GM12878 (cell line): ENCODE results near the gene SLC9A3. TPM values are rescaled to one million over a fixed set of nuclear protein-coding genes. Genes with fewer than 3 reads are reported as not detected.

Source experiments
- ATAC-seq: fragments of 200-7000 bp; cut with Tn5 transposase; 3 replicates; pipeline ENCODE4 v1.9.1; 2020; ENCODE audit warnings: mild to moderate bottlenecking, moderate library complexity
- BruUV-seq: library from RNA; stranded (reverse); fragments of 400-500 nt; replicated peaks from 2 replicates; lab custom pipeline; 2021; lab: Mats Ljungman, UMichigan
- CTCF ChIA-PET: fragments of 300-600 bp; sonication (Branson Sonifier 250); formaldehyde crosslinking; extraction: SDS; loops from one replicate; lab custom pipeline; 2021; ENCODE audit warnings: inconsistent platforms; lab: Yijun Ruan, JAX
- POLR2A ChIA-PET: fragments of 350-600 bp; formaldehyde crosslinking; extraction: SDS; loops from one replicate; lab custom pipeline; 2021; ENCODE audit warnings: inconsistent platforms; lab: Charles Lee
- RAD21 ChIA-PET: fragments of 300-600 bp; sonication (Branson Sonifier 250); formaldehyde crosslinking; loops from one replicate; lab custom pipeline; 2023; ENCODE audit warnings: antibody characterized with exemption; ENCODE audit not compliant: unreplicated experiment; lab: Charles Lee
- SMC1A ChIA-PET: fragments of 300-600 bp; sonication (Branson Sonifier 250); formaldehyde crosslinking; loops from one replicate; lab custom pipeline; 2023; ENCODE audit not compliant: unreplicated experiment, uncharacterized antibody; lab: Charles Lee
- DNase-seq: peaks from one replicate; pipeline ENCODE4 v3.0.0-alpha.2; 2011; ENCODE audit warnings: low read depth, low spot score
- FAIRE-seq: peaks from 3 replicates; lab custom pipeline; 2011; peaks lifted over from hg19 to GRCh38; lab: Jason Lieb, UNC
- H2AFZ ChIP-seq: 2 replicates; pipeline ENCODE4 v1.6.0; 2011; ENCODE audit warnings: low read depth, low read length, control low read depth; ENCODE audit not compliant: control insufficient read depth
- H3K27ac ChIP-seq: 2 replicates; pipeline ENCODE4 v1.5.1; 2011; ENCODE audit warnings: control low read depth; ENCODE audit not compliant: control insufficient read depth, insufficient read depth
- H3K27me3 ChIP-seq, 2 experiments: replicated peaks in 1 of 2; 2 replicates each; pipeline versions ENCODE4 v1.6.0 to v1.6.1; 2011; ENCODE audit warnings: low read length in 1 of 2; ENCODE audit not compliant: control insufficient read depth in 2 of 2, insufficient read depth in 2 of 2
- H3K36me3 ChIP-seq, 2 experiments: 2 replicates each; pipeline ENCODE4 v1.5.1; 2011; ENCODE audit warnings: low read length in 1 of 2; ENCODE audit not compliant: control insufficient read depth in 2 of 2, insufficient read depth in 2 of 2
- H3K4me1 ChIP-seq: 2 replicates; pipeline ENCODE4 v1.6.1; 2011; ENCODE audit warnings: mild to moderate bottlenecking, low read length, moderate library complexity, mixed read lengths; ENCODE audit not compliant: control insufficient read depth, insufficient read depth
- H3K4me2 ChIP-seq: 2 replicates; pipeline ENCODE4 v1.6.0; 2011; ENCODE audit warnings: control low read depth; ENCODE audit not compliant: control insufficient read depth, insufficient read depth
- H3K4me3 ChIP-seq: fragments of 200-600 bp; sonication (generic); 2 replicates; pipeline ENCODE4 v1.5.1; 2016
- H3K79me2 ChIP-seq: 2 replicates; pipeline ENCODE4 v1.6.0; 2011; ENCODE audit warnings: low read length; ENCODE audit not compliant: control insufficient read depth, insufficient read depth
- H3K9ac ChIP-seq: 2 replicates; pipeline ENCODE4 v1.8.0; 2011; ENCODE audit warnings: low read length, control low read depth, mixed read lengths; ENCODE audit not compliant: control insufficient read depth, insufficient read depth
- H3K9me3 ChIP-seq: replicated peaks from 3 replicates; pipeline ENCODE4 v1.5.1; 2011; ENCODE audit warnings: mild to moderate bottlenecking, low read length; ENCODE audit not compliant: control insufficient read depth, insufficient read depth
- H4K20me1 ChIP-seq: 2 replicates; pipeline ENCODE4 v1.6.0; 2011; ENCODE audit not compliant: control insufficient read depth, insufficient read depth
- BCLAF1 ChIP-seq: fragments of 450-650 bp; IDR thresholded peaks from 2 replicates; pipeline ENCODE4 v1.6.1; 2017; ENCODE audit warnings: antibody characterized with exemption, mild to moderate bottlenecking, moderate library complexity
- BHLHE40 ChIP-seq, 2 experiments: fragments of 450-650 bp in 1 of 2; IDR thresholded peaks; 2 replicates each; pipeline ENCODE4 v1.6.1; 2011 to 2017; ENCODE audit warnings: low read depth in 2 of 2, borderline replicate concordance in 1 of 2, improper control_type of control experiment in 1 of 2, low read length in 1 of 2, mild to moderate bottlenecking in 1 of 2
- CREB1 ChIP-seq: IDR thresholded peaks from 2 replicates; pipeline ENCODE4 v1.6.1; 2012; ENCODE audit warnings: low read depth, mild to moderate bottlenecking, inconsistent platforms
- GATAD2B ChIP-seq: fragments of 450-650 bp; conservative IDR thresholded peaks from 2 replicates; pipeline ENCODE4 v1.6.1; 2017; ENCODE audit warnings: low read depth, mild to moderate bottlenecking, moderate library complexity
- IRF3 ChIP-seq: fragments of 450-650 bp; IDR thresholded peaks from 2 replicates; pipeline ENCODE4 v1.6.1; 2014; ENCODE audit warnings: mild to moderate bottlenecking
- LARP7 ChIP-seq: fragments of 450-650 bp; IDR thresholded peaks from 2 replicates; pipeline ENCODE4 v1.6.1; 2017; ENCODE audit warnings: mild to moderate bottlenecking
- MXI1 ChIP-seq: fragments of 150-350 bp; IDR thresholded peaks from 2 replicates; pipeline ENCODE4 v1.6.1; 2011; ENCODE audit warnings: low read depth, mild to moderate bottlenecking, inconsistent platforms, low read length, improper control_type of control experiment
- MYB ChIP-seq: fragments of 150-350 bp; IDR thresholded peaks from 2 replicates; pipeline ENCODE4 v1.6.1; 2014; ENCODE audit warnings: mild to moderate bottlenecking, low read depth, low read length, borderline replicate concordance
- NR2C1 ChIP-seq: fragments of 450-650 bp; IDR thresholded peaks from 2 replicates; pipeline ENCODE4 v1.6.1; 2017; ENCODE audit warnings: antibody characterized with exemption, mild to moderate bottlenecking, moderate library complexity
- NR2F1 ChIP-seq: fragments of 450-650 bp; conservative IDR thresholded peaks from 2 replicates; pipeline ENCODE4 v1.6.1; 2017; ENCODE audit warnings: mild to moderate bottlenecking
- POLR2A ChIP-seq: IDR thresholded peaks from 2 replicates; pipeline ENCODE4 v1.6.1; 2011; ENCODE audit warnings: low read depth, mild to moderate bottlenecking, low read length
- WGBS: methylation state at CpG from one replicate; pipeline ENCODE4 v1.1.6; 2016; ENCODE audit warnings: low lambda C conversion rate; ENCODE audit not compliant: insufficient replicate concordance, insufficient coverage; ENCODE audit errors: missing lambda C conversion rate; 5-methylcytosine and 5-hydroxymethylcytosine counted together
- in situ Hi-C: fragments of 300-500 bp; cut with MboI; formaldehyde crosslinking; loops from 9 replicates; pipeline ENCODE4 v1.14.3; 2018; ENCODE audit warnings: mixed read lengths
- intact Hi-C: fragments of 100-400 bp; cut with micrococcal nuclease; formaldehyde crosslinking; loops from one replicate; pipeline ENCODE4 v1.14.2; 2022; ENCODE audit not compliant: unreplicated experiment
- polyA plus RNA-seq, 11 experiments: library from polyadenylated mRNA; depleted of rRNA in 4 of 11; unstranded in 6 of 11; stranded (reverse) in 5 of 11; fragments of >200 nt; fragmentation: Nextera tagmentation in 4 of 11; fragmentation: Illumina TruSeq in 1 of 11; extraction: Ambion mirVana in 4 of 11; extraction: Trizol in 1 of 11; gene quantifications; 1 replicate in 1 of 11; 2 replicates in 10 of 11; pipeline versions ENCODE4 v1.2.1 to v1.2.3, GENCODE V29; 2011 to 2016; ENCODE audit warnings: inconsistent platforms in 2 of 11, missing spikeins in 2 of 11, low read depth in 1 of 11
- total RNA-seq, 4 experiments: library from RNA; depleted of rRNA in 3 of 4; stranded (reverse); fragments of >200 nt in 3 of 4; fragmentation: Illumina TruSeq in 1 of 4; extraction: Trizol in 1 of 4; gene quantifications; 2 replicates each; pipeline versions ENCODE4 v1.2.1 to v1.2.3, GENCODE V29; 2013 to 2021
- TF ChIP-seq, protein P1 (sequence below): IDR thresholded peaks from 2 replicates; pipeline ENCODE4 v1.6.1; 2012; ENCODE audit warnings: mild to moderate bottlenecking, low read depth, low read length

The SLC9A3 gene
- total and polyA plus RNA-seq, 10 of the 15 experiments (the other 5 are each of a cell fraction or from before 2014, with no cell fraction given), result 0.04 to 5.2 (median 2.3) TPM; not detected in 1

- DNase-seq (no peak), ATAC-seq (peak; percentile 91), FAIRE-seq (peak; percentile 65)
- Histone ChIP-seq H4K20me1 (no peaks in the 10 kb centered on the region), H2AFZ (peak within 1 kb of the TSS; percentile 85), H3K4me2 (peak within 1 kb of the TSS; percentile 96), H3K9me3 (no peaks in the 10 kb centered on the region), H3K36me3 (peaks cover 6 to 10% of the 10 kb centered on the region in 2 experiments), H3K4me3 (peak within 1 kb of the TSS; percentile 81), H3K79me2 (peaks cover 31% of the 10 kb centered on the region), H3K9ac (peak within 1 kb of the TSS; percentile 87), H3K4me1 (peaks cover 23% of the 10 kb centered on the region), H3K27ac (peak within 1 kb of the TSS; percentile 81), H3K27me3 (no peaks in the 10 kb centered on the region)
- 10% methylated on average over 58 of the region's 73 CpGs for WGBS
- POLR2A ChIA-PET, result interaction anchor here (0.6 kb wide), 1 partner anchor 127 kb away, joined by 3 read pairs; no protein-coding TSS in a partner anchor
- intact Hi-C loops, result no loop called here
- SMC1A ChIA-PET, result interaction anchor here (0.9 kb wide), 1 partner anchor 11 kb away, joined by 3 read pairs; no protein-coding TSS in a partner anchor
- CTCF ChIA-PET, result interaction anchor here (3.6 kb wide), 1 partner anchor 125 kb away, joined by 21 read pairs; no protein-coding TSS in a partner anchor
- BruUV-seq, result TSS peak; percentile 92
- RAD21 ChIA-PET, result interaction anchor here (0.7 to 1.2 kb wide), 2 partner anchors 17 to 126 kb away, joined by 3 read pairs; no protein-coding TSS in a partner anchor
- in situ Hi-C loops, result no loop called here
- TF ChIP-seq NR2C1 (peak; percentile 44; the same call in 1 of the 2 replicates), POLR2A (peak; percentile 91), NR2F1 (no peak), BHLHE40 (IDR thresholded peaks at IDR 0.05; ENCODE audit: borderline replicate concordance in 1 of 2, low read depth in 2 of 2, low read length in 1 of 2) (peak in 1 of 2 experiments; percentile 5; a peak in 1 of 4 replicates), LARP7 (peak; percentile 35), IRF3 (0 out of 2 replicates have a peak, but pooled peaks have one; percentile 25), MXI1 (peak; percentile 25; the same call in 1 of the 2 replicates), GATAD2B (0 out of 2 replicates have a peak, but pooled peaks have one; percentile 23), CREB1 (no peak), BCLAF1 (no peak), MYB (no peak)
- TF ChIP-seq, protein P1, sequence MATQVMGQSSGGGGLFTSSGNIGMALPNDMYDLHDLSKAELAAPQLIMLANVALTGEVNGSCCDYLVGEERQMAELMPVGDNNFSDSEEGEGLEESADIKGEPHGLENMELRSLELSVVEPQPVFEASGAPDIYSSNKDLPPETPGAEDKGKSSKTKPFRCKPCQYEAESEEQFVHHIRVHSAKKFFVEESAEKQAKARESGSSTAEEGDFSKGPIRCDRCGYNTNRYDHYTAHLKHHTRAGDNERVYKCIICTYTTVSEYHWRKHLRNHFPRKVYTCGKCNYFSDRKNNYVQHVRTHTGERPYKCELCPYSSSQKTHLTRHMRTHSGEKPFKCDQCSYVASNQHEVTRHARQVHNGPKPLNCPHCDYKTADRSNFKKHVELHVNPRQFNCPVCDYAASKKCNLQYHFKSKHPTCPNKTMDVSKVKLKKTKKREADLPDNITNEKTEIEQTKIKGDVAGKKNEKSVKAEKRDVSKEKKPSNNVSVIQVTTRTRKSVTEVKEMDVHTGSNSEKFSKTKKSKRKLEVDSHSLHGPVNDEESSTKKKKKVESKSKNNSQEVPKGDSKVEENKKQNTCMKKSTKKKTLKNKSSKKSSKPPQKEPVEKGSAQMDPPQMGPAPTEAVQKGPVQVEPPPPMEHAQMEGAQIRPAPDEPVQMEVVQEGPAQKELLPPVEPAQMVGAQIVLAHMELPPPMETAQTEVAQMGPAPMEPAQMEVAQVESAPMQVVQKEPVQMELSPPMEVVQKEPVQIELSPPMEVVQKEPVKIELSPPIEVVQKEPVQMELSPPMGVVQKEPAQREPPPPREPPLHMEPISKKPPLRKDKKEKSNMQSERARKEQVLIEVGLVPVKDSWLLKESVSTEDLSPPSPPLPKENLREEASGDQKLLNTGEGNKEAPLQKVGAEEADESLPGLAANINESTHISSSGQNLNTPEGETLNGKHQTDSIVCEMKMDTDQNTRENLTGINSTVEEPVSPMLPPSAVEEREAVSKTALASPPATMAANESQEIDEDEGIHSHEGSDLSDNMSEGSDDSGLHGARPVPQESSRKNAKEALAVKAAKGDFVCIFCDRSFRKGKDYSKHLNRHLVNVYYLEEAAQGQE, result peak; percentile 41; the same call in 1 of the 2 replicates
Measured at GRCh38 chr5:442335-443238, 81.7 kb downstream of the SLC9A3 start, which contains the start of gene EXOC3. Gene EXOC3, plus strand, starts transcription at chr5:443176. Its CDS starts 3,030 bp downstream, at chr5:446206.
